ENCODE measurements around the gene HPSE2.

The HPSE2 gene

DNA sequence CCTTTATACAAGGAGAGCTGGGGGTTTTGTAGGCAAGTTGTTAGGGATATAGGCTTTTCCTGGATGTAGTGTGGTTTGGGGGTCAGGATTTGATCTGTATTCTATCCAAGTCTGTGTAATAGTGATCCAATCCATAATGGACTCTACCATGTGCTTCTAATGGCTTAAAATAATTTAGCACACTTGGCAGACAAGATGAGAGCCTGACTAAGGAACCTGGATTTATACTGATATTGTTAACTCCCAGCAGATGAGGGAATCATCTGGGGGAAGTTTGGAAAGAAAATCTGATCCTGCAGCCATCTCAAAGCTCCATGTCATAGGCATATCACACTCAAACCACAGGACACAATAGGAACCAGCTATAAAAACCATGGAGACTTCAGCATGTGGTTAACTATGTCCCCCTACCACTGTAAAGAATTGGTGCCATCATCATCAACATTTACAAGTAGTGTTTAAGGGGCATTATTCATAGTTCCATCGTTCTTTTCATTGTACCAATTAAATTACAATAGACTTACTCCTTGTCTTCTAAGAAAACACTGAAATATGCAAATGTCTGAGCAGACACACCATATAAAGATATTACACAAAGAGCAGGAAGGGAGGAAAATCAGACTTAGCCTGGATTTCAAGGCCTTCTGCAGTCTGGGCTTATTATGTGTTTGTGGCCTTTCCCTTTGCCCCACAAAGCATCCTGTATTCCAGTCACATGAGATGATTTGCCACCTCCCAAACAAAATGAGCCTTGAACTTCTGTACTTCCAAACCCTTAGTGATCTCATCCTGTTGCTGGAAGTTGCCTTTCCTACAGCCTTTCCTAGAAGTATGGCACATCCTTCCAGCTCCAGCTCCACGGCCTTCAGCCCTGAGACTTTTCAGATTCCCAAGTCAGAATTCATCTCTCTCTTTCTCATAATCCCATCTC is 766.4 kb downstream of the HPSE2 start:
- FAIRE-seq (no peak), DNase-seq (ENCODE audit: low spot score) (no peak)

DNA sequence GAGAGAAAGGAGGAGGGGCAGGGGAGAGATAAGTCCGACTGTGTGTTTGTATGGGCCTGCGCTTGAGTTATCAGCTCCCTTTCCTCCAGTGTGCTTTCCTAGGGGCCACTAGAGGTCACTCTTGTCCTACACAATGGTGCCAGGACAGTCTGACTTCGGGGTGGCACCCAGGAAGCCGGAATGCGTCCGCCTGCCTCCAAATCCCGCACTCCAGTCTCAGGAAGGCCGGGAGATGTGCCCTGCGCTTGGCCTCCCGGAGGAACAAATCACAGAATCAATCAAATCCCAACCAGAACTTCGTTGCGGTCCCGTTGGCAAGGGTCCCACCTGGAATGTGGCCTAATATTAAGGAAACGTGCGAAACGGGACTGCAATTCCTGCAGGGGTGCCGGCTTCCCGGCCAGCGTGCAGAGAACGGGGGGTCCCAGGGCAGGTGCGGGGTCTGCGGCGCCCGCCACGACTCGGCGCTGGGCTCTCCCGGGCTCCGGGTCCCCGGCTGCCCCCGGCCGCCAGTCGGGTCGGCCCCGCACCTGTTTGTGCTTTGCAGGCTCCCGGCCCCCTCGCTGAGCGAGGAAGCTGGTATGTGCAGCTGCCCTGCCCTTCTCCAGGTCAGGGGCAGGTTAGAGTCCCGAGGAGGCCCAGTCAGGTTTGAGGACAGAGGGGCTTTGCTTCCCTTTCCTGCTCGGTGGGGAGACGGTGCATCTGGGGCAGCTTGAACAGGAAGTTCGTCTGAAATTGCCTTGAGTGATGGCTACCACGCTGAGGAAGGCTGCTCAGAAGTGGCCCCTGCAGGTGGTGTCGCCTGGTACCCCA is 767.9 kb downstream of the HPSE2 start:
- FAIRE-seq (no peak), DNase-seq (ENCODE audit: low spot score) (peak; percentile 91)

DNA sequence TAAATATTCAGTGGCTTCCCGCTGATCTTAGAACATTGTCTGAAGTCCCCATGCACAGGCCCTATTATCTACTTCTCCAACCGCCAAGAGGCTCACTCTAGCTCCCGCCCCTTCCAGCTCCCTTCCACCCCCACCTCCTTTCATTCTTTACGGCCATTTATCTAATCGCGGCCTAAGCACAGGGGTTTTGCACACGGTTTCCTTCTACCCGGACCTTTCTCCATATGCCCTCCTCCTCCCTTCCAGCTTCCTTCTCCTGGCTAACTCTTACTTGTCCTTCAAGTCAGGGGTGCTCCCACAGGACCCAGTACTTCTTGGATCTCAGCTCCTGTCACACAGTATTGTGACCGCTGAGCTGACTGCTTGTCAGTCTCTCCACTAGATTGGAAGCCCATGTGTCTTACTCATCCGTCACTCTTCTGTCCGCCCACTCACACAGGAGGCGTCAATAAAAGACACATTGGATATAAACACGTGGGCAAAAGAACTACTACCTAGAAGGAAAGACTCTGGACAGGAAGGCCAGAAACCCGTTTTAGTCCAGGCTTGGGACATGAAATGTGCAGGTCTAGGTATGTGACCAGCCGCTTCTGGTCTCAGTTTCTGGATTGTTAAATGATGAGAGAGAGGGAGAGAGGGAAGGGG is 768.7 kb downstream of the HPSE2 start:
- DNase-seq (ENCODE audit: low spot score), result no peak
- FAIRE-seq, result no peak

DNA sequence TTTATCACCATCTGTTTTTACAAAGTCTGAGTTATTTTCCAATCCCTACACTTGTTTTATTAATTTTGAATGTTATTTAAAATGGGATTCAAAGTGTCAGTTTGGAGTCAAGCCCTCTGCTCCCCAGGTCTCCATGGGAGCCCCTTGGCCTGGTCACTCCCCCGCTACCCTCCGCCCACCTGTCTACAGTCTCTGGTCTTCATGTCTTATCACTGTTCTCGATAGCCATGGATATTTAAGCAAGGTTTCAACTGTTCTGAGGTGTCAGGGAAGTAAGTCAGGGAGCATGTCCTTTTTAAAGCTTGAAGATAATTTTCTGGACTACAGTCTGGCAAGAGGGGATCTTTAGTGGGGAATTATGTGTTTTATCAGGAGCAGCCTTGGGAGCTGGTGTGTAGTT is 769.8 kb downstream of the HPSE2 start:
- no peak for FAIRE-seq

DNA sequence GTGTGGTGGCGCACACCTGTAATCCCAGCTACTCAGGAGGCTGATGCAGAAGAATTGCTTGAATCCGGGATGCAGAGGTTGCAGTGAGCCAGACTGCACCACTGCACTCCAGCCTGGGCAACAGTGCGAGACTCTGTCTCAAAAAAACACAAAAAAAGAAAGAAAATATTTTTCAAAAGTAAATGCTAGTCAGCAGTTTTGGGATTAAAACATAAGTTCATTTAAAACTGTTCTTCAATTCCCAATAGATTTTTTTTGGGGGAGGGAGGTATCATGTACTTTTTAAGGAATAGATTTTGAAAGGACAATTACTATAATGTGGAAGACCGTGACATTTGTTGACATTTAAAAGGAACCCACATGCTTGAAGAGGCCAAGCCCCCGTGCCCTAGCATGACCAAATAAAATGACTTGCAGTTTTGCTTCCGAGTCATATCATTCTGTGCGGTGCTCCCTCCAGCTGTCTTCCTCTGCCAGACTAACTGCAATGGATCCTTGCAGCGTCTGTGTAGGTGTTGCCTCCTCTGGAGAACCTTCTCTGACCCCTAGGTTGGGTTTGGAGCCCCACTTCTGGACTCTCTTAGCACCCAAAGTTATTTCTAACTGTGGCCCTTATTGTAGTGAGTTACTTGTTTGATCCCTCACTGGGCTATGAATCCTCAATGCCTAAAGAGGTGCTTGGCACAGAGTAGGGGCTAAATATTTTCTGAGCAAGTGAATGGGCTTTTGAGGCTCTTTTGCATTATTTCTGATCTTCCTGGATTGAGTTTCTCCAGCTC is 771.5 kb downstream of the HPSE2 start:
- DNase-seq (ENCODE audit: low spot score) (no peak), FAIRE-seq (no peak)

More for the DNA sequence above, 769.8 kb downstream of the HPSE2 start:
- no peak for DNase-seq (ENCODE audit: low spot score)

DNA sequence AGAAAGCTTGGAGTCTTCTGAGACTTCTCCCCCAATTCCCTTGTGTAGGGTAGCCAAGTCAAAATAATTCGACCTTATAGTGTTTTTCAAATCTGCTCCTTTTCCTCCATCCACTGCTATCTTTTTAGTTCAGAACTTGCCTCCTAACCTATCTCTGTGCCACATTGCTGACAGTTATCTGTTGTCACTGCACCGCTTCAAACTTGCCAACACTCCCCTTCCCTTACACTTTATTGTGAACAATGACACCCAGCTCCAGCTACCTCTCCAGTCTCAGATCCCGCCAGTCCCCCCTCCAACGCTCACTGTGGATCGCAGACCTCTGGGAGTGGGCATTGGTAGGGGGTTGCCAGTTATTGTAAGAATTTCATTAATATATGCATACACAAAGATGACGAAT is 772.6 kb downstream of the HPSE2 start:
- no peak for FAIRE-seq
- DNase-seq (ENCODE audit: low spot score), result no peak

DNA sequence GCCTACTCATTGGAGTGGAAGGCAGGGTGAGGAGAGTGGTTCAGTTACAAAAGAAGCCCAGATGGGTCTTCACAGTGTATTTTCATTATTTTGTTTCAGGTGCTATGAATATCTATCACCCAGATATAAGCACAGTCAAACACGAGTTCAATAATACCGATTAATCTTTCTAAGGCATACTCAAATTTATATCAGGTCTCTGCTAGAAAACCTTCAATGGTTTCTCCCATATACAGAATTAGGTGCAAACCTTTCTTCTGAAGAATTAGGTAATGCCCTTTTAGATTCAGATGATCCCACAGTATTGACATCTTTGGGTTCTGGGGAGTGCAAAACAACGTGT is 774.2 kb downstream of the HPSE2 start:
- DNase-seq (ENCODE audit: low spot score) (no peak), FAIRE-seq (no peak)

DNA sequence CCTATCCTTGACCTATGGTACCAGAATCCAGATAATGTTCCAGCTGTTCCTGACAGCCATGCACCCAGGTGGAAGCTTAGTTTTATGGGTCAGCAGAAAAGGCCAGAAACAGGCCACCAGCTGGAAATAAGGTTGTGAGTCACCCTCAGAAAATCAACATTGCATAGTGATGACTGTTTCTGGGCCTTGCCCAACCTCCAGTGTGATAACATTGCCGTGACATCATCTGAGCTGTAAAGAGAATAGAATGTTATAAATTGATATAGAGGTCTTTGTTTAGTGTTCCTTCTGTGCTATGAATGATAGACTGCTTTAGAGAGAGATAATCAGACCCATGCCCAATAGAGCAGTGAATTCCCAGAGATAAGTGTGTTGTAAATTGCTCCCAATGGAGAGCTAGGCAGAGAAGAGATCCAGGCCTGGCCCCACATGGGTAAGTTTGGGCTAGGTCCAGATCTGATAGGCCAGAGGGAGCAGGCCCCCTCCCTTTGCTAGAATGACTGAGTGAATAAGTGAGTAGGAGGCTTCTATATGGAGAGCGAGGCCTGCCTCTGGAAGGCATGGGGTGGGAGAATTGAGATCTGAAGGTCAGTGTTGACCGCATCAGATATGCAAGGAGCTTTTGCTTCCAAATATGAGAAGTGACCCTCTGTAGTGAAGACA is 774.7 kb downstream of the HPSE2 start:
- peak; percentile 87 for DNase-seq (ENCODE audit: low spot score)
- FAIRE-seq, result peak; percentile 97

DNA sequence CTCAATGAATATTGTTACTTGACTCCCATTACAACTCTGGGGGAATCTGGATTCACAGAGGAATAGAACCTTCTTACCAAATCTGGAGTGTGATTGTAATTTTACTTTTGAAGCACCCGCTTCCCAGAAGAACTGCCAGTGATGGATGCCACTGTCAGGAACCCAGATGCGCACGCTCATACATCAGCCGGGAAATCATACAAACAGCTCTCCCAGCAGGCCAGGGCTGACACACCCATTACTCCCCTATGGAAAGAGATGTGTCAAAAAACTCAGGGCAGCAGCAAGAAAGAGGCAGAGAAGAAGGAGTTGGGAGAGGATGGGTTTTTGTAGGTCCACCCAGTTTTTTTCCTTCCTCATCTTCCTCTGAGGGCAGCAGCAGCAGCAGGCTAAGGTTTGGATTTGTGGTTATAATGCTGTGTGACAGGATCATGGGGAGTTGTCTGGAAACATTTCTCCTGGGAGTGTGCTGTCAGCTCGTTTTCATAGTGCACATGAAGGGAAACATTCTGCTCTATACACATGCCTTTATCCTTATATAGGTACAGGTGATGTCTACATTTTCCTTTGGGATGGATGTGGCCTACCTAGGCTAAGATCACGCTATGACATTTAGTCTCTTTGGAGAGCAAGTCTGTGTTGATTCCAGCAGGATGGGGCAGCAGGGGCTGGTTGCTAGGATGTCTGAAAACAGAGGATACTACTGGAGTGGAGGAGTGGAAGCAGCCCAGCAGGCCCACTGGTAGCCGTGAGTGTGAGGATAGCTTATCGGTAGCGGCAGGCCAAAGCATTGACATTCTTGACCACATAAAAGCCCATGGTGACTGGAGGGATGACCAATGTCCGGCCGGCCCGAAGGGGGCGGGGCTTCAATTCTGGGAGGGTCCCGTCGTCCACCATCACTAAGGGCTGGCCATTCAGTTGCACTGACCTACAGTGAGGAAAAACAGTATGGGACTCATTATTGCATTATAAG is 776.6 kb downstream of the HPSE2 start:
- FAIRE-seq (no peak), DNase-seq (ENCODE audit: low spot score) (no peak)

DNA sequence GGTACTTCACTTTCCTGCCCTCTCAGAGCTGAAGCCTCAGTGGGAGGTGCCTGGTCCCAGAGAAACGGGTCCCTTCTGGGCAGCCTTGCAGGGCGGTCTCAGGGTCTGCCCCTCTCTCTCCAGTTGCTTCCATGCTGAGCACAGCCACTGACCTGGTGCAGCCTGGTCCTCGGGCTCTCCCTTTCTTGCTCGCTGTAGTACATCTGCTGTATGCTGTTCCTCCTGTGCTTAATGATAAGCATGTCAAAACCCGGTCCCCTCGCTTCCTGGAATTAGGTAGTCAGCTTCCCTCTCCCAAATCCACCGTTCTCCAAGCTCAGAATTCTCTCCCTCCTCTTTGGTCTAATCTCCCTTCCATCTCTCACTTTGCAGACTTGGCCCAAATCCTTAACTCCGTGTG is 777.9 kb downstream of the HPSE2 start:
- FAIRE-seq (no peak), DNase-seq (ENCODE audit: low spot score) (no peak)

DNA sequence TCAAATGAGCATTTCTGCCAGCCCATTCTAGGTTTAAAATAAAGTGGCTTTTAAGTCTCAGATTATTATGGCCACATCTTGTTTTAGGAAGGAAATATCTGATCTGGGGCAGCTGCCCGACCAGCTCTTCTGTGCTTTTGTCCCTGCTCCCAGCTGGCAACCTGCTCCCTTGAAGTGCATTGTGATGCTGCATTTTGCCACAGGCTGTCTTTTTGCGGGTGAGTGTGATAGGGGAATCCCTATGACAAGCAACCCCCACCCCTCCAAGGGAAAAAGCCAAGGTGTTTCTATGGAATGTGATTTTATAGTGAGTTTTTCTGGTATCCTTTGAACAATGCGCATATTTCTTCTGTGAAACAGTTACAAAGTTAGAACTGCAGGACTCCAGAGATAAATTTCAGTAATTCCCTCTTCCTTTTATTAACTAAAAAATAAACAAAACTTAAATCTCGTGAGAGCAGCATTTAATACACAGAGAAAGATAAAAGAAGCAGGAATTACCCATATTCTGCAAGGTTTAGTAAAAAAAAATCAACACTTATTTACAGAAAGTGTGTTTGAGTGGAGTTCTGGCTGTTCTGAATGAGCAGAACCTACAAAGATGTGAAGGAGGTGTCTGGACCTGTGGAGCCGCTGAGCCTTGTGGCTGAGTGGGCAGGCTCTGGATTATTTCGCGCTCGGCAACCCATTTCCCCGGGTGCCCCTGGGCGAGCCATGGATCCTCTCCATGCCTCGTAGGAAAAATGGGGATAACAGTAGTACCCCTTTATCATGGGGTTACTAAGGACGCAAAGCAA is 778.8 kb downstream of the HPSE2 start:
- DNase-seq (ENCODE audit: low spot score), result no peak
- no peak for FAIRE-seq

DNA sequence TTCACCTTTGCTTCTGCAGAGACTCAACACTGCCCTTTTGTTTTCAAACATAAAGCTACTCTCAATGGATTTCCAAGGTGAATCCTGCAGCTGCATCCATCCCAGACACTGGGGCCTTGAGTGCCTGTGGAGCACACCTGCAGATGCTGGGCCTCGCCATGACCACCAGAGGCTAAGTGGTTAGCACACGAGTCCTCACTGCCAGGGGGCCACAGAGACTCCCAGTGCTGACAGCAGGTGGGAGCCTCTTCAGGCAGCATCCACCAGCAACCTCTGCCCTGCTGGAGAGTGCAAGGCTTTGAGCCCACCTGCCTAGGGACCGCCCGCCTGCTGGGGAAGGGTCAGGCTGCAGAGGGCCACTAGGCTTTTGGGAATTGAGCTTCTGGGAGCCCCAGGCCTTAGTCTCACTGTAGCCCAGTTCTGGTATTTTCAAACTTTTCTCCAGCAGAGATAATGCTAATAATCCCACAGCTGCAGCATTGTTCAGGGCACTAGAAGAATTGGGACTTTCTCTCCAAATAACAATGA is 779.5 kb downstream of the HPSE2 start:
- FAIRE-seq, result no peak
- DNase-seq (ENCODE audit: low spot score), result no peak

DNA sequence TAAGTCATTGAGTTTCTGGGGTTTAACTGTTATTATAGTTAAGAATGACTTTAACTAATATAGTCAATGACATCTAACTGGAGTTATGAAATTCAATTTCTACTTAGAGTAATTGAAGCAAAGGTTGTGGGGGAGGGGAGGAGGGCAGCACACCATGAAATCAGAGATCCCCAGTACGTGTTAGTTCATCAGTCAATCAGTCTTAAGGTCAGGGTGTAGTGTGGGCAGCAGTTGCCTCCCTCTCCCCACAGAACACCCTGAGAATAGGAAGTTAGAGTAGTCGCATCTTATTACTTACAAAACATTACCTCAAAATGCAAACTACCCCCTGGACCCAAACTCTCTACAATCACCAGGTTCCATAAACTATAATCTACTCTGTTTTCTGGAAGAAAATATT is 781.9 kb downstream of the HPSE2 start:
- DNase-seq (ENCODE audit: low spot score), result no peak
- FAIRE-seq, result no peak

DNA sequence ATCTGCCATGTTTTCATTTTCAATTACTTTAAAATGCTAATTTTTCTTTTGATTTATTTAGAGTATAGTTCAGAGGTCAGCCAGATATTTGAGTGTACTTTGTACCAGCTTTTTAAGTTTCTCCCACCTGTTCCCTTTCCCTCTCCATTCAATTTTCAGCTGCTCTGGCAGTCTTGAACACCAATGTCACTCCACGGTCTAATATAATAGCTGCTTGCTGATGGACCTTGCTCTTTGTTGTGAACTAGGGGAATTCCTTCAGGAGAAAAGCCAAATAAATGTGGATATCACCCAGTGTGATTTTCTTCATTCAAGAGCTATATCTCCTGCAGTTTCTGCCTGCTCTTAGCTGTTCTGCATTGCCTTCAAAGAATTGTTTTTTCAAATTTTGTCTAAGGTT is 785.0 kb downstream of the HPSE2 start:
- FAIRE-seq, result no peak
- no peak for DNase-seq (ENCODE audit: low spot score)

DNA sequence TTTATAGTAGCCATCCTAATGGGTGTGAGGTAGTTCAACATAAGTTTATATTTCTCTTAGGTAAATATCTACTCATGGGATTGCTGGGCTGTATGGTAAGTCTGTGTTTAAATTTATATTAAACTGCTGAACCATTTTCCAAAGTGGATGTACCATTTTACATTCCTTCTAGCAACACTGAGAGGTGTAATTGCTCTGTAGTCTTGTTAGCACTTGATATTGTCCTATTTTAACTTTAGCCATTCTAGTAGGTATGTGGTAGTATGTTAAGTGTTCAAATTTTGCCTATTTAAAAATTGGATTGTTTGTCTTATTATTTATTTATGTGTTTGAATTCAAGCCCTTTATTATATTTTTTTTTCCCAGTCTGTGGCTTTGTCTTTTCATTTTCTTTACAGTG is 786.4 kb downstream of the HPSE2 start:
- DNase-seq (ENCODE audit: low spot score), result no peak
- FAIRE-seq, result no peak

DNA sequence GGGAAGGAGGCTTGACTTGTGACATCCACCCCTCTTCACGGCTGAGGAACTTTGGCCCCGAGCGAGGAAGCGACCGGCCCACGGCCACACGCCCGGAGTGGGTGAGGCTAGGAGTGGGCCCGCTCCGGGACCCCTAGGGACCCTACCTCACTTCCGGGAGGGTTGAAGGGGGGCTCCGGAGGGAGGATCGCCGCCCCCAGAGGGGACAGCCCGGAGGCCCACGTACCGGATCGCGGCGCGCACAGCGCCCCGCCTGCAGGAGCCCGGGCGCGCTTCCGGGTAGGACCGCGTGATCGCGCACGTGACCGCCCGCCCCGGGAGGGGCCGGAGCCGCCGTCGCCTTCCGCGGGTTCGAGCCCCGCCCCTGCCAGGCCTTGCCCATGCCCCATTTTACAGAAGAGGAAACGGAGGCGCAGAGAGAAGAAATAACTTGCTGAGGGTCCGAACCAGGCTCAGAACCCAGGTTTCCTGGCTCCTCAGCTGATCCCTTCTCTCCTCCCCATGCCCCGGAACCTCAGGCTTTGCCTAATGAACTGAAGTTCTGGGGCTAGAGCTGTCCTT is 788.9 kb downstream of the HPSE2 start, which contains the start of gene HPS1:
HPS1 (minus strand) TSS at position 275 of the 561 bp plus-strand sequence. CDS start 3,695 bp downstream, outside the sequence.
- peak; percentile 55 for FAIRE-seq
- DNase-seq (ENCODE audit: low spot score), result peak; percentile 95

DNA sequence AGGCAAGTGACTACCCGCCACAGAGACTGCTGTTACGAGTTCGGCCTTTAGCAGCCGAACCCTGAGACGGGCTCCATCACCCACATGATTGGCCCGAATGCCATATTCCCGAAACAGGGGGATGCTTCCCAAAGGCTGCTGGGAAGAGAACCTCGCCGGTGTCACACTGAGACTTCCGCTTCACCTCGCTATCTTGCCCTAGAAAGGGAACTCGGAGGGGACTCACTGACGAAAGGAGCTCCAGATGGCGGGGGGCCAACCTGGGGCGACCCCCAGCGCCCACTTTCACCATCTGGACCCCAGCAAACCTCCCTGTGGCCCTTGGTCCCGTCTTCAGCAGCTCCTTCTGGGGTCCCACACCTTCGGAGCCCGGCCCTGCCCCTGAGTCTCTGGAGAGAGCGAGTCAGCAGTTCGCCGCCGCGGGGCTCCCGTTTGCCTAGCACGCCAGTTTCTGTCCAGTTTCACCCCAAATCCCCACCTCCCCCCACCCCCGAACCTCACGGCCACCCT is 789.4 kb downstream of the HPSE2 start:
- DNase-seq (ENCODE audit: low spot score) (peak; percentile 49), FAIRE-seq (no peak)

Measured in urothelium cell line (cell line).